MCF 10A (cell line): Measurements from ENCODE around the gene C20orf144. TPM values are rescaled to one million over a fixed set of nuclear protein-coding genes. Genes with fewer than 3 reads are reported as not detected.
A peak's percentile ranks its signal among the peaks of the same experiment; 100 is the strongest.

Source experiments
- BruUV-seq: library from RNA; stranded (reverse); fragments of 400-500 nt; replicated peaks from 2 replicates; lab custom pipeline; 2021; lab: Mats Ljungman, UMichigan
- CTCF ChIA-PET: fragments of 300-600 bp; sonication (Branson Sonifier 250); formaldehyde crosslinking; extraction: SDS; loops from one replicate; lab custom pipeline; 2021; ENCODE audit warnings: antibody characterized with exemption, inconsistent platforms; lab: Yijun Ruan, JAX
- POLR2A ChIA-PET: fragments of 300-600, 350-650 bp; sonication (Branson Sonifier 250); formaldehyde crosslinking; extraction: SDS; loops from one replicate; lab custom pipeline; 2020; ENCODE audit warnings: antibody characterized with exemption, inconsistent platforms; lab: Yijun Ruan, JAX
- DNase-seq: peaks from one replicate; pipeline ENCODE4 v3.0.0-alpha.2; 2018; ENCODE audit not compliant: unreplicated experiment
- H3K27ac Mint-ChIP-seq: one replicate; pipeline ENCODE4 v1.8.0; 2022; ENCODE audit warnings: mild to moderate bottlenecking, low read depth, mixed read lengths; ENCODE audit not compliant: unreplicated experiment
- H3K27me3 Mint-ChIP-seq: one replicate; pipeline ENCODE4 v1.8.0; 2022; ENCODE audit warnings: mixed read lengths; ENCODE audit not compliant: insufficient read depth, unreplicated experiment
- H3K36me3 Mint-ChIP-seq: one replicate; pipeline ENCODE4 v1.8.0; 2022; ENCODE audit warnings: mild to moderate bottlenecking, moderate library complexity, mixed read lengths; ENCODE audit not compliant: insufficient read depth, unreplicated experiment
- H3K4me1 Mint-ChIP-seq: one replicate; pipeline ENCODE4 v1.8.0; 2022; ENCODE audit warnings: mixed read lengths; ENCODE audit not compliant: insufficient read depth, unreplicated experiment
- H3K4me3 Mint-ChIP-seq: one replicate; pipeline ENCODE4 v1.8.0; 2022; ENCODE audit warnings: mild to moderate bottlenecking, moderate library complexity, mixed read lengths; ENCODE audit not compliant: unreplicated experiment
- H3K9me3 Mint-ChIP-seq: one replicate; pipeline ENCODE4 v1.8.0; 2022; ENCODE audit warnings: mixed read lengths; ENCODE audit not compliant: unreplicated experiment
- CTCF ChIP-seq: fragments of 200-600 bp; IDR thresholded peaks from one replicate; pipeline ENCODE4 v1.8.0; 2022; ENCODE audit warnings: antibody characterized with exemption, mild to moderate bottlenecking; ENCODE audit not compliant: unreplicated experiment
- intact Hi-C: fragments of 100-400 bp; cut with micrococcal nuclease; formaldehyde crosslinking; loops from 2 replicates; pipeline ENCODE4 v1.14.1; 2022
- total RNA-seq: library from RNA; stranded (reverse); gene quantifications from 2 replicates; pipeline ENCODE4 v1.2.3, GENCODE V29; 2022

The C20orf144 gene
- total RNA-seq, 1 experiment from 2014 or later, result 0.21 TPM

- no peak for DNase-seq
- H3K27ac Mint-ChIP-seq, result no peak overlapping the region
- ChIA-PET POLR2A (interaction anchor here (0.8 to 0.9 kb wide), 2 partner anchors 10 to 183 kb away, joined by 3 to 4 read pairs; partner anchors contain the start of genes C20orf144 and CBFA2T2), CTCF (no interaction called here)
- BruUV-seq, result no TSS peak
- H3K4me3 Mint-ChIP-seq, result peak overlapping the region; percentile 97
- intact Hi-C loops, result no loop called here
- H3K36me3 Mint-ChIP-seq, result peaks cover 7% of the 10 kb centered on the region
- H3K4me1 Mint-ChIP-seq, result peaks cover 19% of the 10 kb centered on the region
- H3K27me3 Mint-ChIP-seq, result no peaks in the 10 kb centered on the region
- no peak for TF ChIP-seq CTCF
- no peaks in the 10 kb centered on the region for H3K9me3 Mint-ChIP-seq
These were observed 10.9 kb downstream of the C20orf144 start for GRCh38 chr20:33673114-33673409.

- intact Hi-C loops, result no loop called here
These were observed 11.5 kb downstream of the C20orf144 start for GRCh38 chr20:33673410-33674293.

GRCh38 chr20:33674294-33675135, 12.4 kb downstream of the C20orf144 start, which contains the start of gene NECAB3:
Gene NECAB3, minus strand, starts transcription at chr20:33674428. Its CDS starts 76 bp downstream, at chr20:33674352.
- H3K27me3 Mint-ChIP-seq, result no peaks in the 10 kb centered on the region
- DNase-seq, result peak; percentile 67
- BruUV-seq, result no TSS peak
- peak within 1 kb of the TSS; percentile 97 for H3K4me3 Mint-ChIP-seq
- no peak for TF ChIP-seq CTCF
- H3K36me3 Mint-ChIP-seq, result peaks cover 7% of the 10 kb centered on the region
- H3K4me1 Mint-ChIP-seq, result peaks cover 19% of the 10 kb centered on the region
- CTCF ChIA-PET, result interaction anchor here (0.5 to 0.8 kb wide), 2 partner anchors 44 to 93 kb away, joined by 3 read pairs; no protein-coding TSS in a partner anchor
- H3K9me3 Mint-ChIP-seq, result no peaks in the 10 kb centered on the region
- POLR2A ChIA-PET, result interaction anchor here (0.6 to 1.9 kb wide), 7 partner anchors 8 to 273 kb away, joined by 3 to 9 read pairs (median 3); partner anchors contain the start of genes ACTL10, CBFA2T2, CDK5RAP1 and PXMP4
- H3K27ac Mint-ChIP-seq, result peak within 1 kb of the TSS; percentile 94
- intact Hi-C loops, result no loop called here

More at GRCh38 chr20:33673410-33674293, 11.5 kb downstream of the C20orf144 start:
- no peak for TF ChIP-seq CTCF
- no TSS peak for BruUV-seq
- H3K27me3 Mint-ChIP-seq, result no peaks in the 10 kb centered on the region
- no peaks in the 10 kb centered on the region for H3K9me3 Mint-ChIP-seq
- H3K4me1 Mint-ChIP-seq, result peaks cover 19% of the 10 kb centered on the region
- peak overlapping the region; percentile 94 for H3K27ac Mint-ChIP-seq
- ChIA-PET CTCF (interaction anchor here (0.7 kb wide), 1 partner anchor 12 kb away, joined by 3 read pairs; no protein-coding TSS in a partner anchor), POLR2A (interaction anchor here (0.6 to 0.9 kb wide), 2 partner anchors 10 to 11 kb away, joined by 3 read pairs; partner anchors contain the start of gene C20orf144)
- peaks cover 7% of the 10 kb centered on the region for H3K36me3 Mint-ChIP-seq
- no peak for DNase-seq
- H3K4me3 Mint-ChIP-seq, result peak overlapping the region; percentile 97
